AG09309 (cell line): ENCODE results near the gene SZT2.

ENCODE experiments used
- DNase-seq: peaks from one replicate; pipeline ENCODE4 v3.0.0-alpha.2; 2010; ENCODE audit warnings: low read depth
- H3K4me3 ChIP-seq: 2 replicates; pipeline ENCODE4 v1.5.1; 2011; ENCODE audit warnings: mild to moderate bottlenecking, low read depth, low read length, moderate library complexity; ENCODE audit not compliant: control insufficient read depth
- CTCF ChIP-seq: IDR thresholded peaks from 2 replicates; pipeline ENCODE4 v1.5.1; 2011; ENCODE audit warnings: mild to moderate bottlenecking, low read depth, low read length, inconsistent platforms; ENCODE audit not compliant: insufficient read depth, control insufficient read depth; ENCODE audit errors: missing control alignments

SZT2 gene

GRCh38 chr1:43360616-43361015 lies 29.1 kb upstream of the SZT2 start:
- peak overlapping the region; percentile 74 for H3K4me3 ChIP-seq
- no peak for DNase-seq
- TF ChIP-seq CTCF, result no peak

GRCh38 chr1:43363283-43363934 lies 26.3 kb upstream of the SZT2 start:
- no peak overlapping the region for H3K4me3 ChIP-seq
- TF ChIP-seq CTCF, result no peak
- DNase-seq, result no peak

GRCh38 chr1:43363935-43364525 lies 25.7 kb upstream of the SZT2 start:
- DNase-seq, result no peak
- H3K4me3 ChIP-seq, result no peak overlapping the region
- no peak for TF ChIP-seq CTCF

- no peak overlapping the region for H3K4me3 ChIP-seq
- DNase-seq, result no peak
Observed at GRCh38 chr1:43365678-43366077, 24.0 kb upstream of the SZT2 start.

GRCh38 chr1:43366179-43366578 lies 23.5 kb upstream of the SZT2 start:
- TF ChIP-seq CTCF, result no peak
- H3K4me3 ChIP-seq, result peak overlapping the region; percentile 97
- DNase-seq, result no peak

More at GRCh38 chr1:43365678-43366077, 24.0 kb upstream of the SZT2 start:
- no peak for TF ChIP-seq CTCF

- H3K4me3 ChIP-seq, result peak overlapping the region; percentile 97
- no peak for TF ChIP-seq CTCF
- no peak for DNase-seq
Observed at GRCh38 chr1:43366601-43367025, 23.1 kb upstream of the SZT2 start.
